GM21360 (cell line): ENCODE measurements around the gene CAMK2G.
"Not testable (repeated sequence)": the region's sequence is repeated elsewhere in the genome, so short reads cannot be mapped to it uniquely, and the experiment has no call there.

ENCODE experiments used
- ATAC-seq: cut with Tn5 transposase; IDR thresholded peaks from one replicate; pipeline ENCODE4 v1.9.1; 2021; ENCODE audit warnings: mild to moderate bottlenecking, moderate library complexity; ENCODE audit not compliant: unreplicated experiment

Gene CAMK2G

GRCh38 chr10:73842349-73842748 is 32.0 kb downstream of the CAMK2G start:
- no peak for ATAC-seq

- no peak for ATAC-seq
Measured at GRCh38 chr10:73841526-73842285, 32.6 kb downstream of the CAMK2G start.

GRCh38 chr10:73841061-73841421 is 33.3 kb downstream of the CAMK2G start:
- no peak for ATAC-seq

GRCh38 chr10:73840403-73841060 is 33.8 kb downstream of the CAMK2G start:
- ATAC-seq = no peak

GRCh38 chr10:73840056-73840402 is 34.3 kb downstream of the CAMK2G start:
- no peak for ATAC-seq

- no peak for ATAC-seq
Measured at GRCh38 chr10:73839276-73839966, 34.9 kb downstream of the CAMK2G start.

- no peak for ATAC-seq
Measured at GRCh38 chr10:73838827-73839226, 35.5 kb downstream of the CAMK2G start.

- no peak for ATAC-seq
Measured at GRCh38 chr10:73838008-73838567, 36.3 kb downstream of the CAMK2G start.

- no peak for ATAC-seq
Measured at GRCh38 chr10:73837072-73837471, 37.3 kb downstream of the CAMK2G start.

- no peak for ATAC-seq
Measured at GRCh38 chr10:73836427-73836980, 37.9 kb downstream of the CAMK2G start.

GRCh38 chr10:73829090-73829489 is 45.3 kb downstream of the CAMK2G start:
- ATAC-seq = not testable (repeated sequence)

GRCh38 chr10:73828161-73828560 is 46.2 kb downstream of the CAMK2G start:
- no peak for ATAC-seq

GRCh38 chr10:73827346-73828089 is 46.8 kb downstream of the CAMK2G start:
- ATAC-seq = no peak

- ATAC-seq = no peak
Measured at GRCh38 chr10:73824146-73824725, 50.1 kb downstream of the CAMK2G start.

GRCh38 chr10:73823391-73823790 is 51.0 kb downstream of the CAMK2G start:
- no peak for ATAC-seq

GRCh38 chr10:73819513-73820093 is 54.8 kb downstream of the CAMK2G start:
- ATAC-seq = no peak

GRCh38 chr10:73819081-73819480 is 55.3 kb downstream of the CAMK2G start:
- ATAC-seq = no peak

GRCh38 chr10:73818402-73818801 is 56.0 kb downstream of the CAMK2G start:
- no peak for ATAC-seq

GRCh38 chr10:73817826-73818225 is 56.5 kb downstream of the CAMK2G start:
- ATAC-seq = no peak
